GM18517 (cell line): Measurements from ENCODE around the gene DCP1A.

Experiments used
- ATAC-seq: cut with Tn5 transposase; IDR thresholded peaks from one replicate; pipeline ENCODE4 v1.9.1; 2021; ENCODE audit warnings: mild to moderate bottlenecking, moderate library complexity; ENCODE audit not compliant: unreplicated experiment

The DCP1A gene

DNA sequence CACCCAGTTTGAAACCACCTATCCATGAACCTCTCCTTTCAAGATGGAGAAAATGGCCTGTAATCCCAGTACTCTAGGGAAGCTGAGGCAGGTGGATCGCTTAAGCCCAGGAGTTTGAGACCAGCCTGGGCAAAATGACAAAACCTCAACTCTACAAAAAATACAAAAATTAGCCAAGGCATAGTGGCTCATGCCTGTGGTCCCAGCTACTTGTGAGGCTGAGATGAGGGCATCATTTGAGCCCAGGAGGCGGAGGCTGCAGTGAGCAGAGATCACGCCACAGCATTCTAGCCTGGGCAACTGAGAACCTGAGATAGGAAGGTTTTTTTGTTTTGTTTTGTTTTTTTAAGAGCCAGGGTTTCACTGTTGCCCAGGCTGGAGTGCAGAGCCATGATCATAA is 96.9 kb downstream of the DCP1A start:
- no peak for ATAC-seq

DNA sequence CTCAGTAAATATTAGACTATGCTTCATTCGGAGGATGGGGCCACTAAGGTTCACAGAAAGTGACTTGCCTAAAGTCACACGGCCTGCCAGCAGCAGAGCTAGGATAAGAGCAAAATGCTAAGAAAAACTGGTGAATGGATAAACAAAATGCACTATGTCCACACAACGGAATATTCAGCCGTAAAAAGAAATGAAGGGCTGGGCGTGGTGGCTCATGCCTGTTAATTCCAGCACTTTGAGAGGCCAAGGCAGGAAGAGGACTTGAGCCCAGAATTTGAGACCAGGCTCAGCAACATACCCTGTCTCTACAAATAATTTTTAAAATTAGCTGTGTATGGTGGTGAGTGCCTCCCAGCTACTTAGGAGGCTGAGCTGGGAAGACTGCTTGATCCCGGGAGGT is 99.2 kb downstream of the DCP1A start:
- no peak for ATAC-seq

DNA sequence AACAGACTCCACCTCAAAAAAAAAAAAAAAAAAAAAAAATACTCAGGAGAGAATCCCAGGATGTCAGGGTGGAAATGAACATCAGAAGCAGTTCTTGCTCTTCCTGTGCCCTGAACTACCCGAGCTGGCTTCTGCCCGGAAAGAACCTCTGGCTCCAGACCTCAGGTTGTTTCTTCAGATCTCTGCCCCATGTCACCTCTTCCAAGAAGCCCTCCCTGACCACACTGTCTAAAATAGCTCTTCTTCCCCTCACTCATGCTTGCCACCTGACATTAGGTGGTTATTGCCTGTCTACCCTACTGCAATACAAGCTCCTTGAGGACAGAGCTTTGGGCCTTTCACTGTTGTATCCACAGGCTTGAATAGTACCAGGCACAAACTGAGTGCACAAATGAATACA is 99.7 kb downstream of the DCP1A start:
- no peak for ATAC-seq

DNA sequence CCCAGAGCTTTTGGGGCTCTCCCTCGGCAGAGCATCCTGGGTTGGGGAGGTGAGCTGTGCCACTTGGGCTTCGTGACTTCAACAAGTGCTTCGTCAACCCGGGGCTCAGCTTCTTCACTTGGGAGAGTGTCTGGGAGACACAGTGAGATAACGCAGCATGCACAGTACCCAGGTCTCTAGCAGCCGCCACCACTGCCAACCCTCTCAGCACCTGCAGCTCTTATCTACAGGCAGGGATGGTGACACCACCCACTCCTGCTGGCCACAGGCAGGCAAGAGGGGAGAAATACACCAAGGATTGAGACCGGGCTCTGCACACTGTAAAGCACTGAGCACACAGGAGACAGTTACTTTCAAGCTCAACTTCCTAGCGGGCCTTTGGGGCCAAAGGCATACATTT is 103.1 kb downstream of the DCP1A start:
- ATAC-seq, result no peak

DNA sequence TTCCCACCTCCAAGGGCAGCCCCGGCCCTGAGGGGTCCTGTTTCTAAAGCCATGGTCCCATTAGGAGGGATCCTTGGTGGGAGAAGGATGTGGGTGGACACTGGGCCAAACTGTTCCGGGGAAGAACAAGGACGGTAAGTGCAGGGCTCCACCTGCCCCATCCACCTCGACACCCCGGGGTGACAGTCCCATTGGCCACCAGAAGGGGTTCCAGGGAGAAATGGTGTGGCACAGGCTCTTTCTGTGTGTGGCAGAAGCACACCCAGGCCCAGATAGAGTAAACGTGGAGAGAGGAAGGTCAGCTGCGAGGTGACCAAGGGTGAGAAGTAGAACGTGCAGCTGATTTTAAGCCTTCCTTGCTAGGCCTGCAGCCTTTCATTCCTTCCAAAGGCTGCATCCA is 103.6 kb downstream of the DCP1A start:
- ATAC-seq, result no peak

DNA sequence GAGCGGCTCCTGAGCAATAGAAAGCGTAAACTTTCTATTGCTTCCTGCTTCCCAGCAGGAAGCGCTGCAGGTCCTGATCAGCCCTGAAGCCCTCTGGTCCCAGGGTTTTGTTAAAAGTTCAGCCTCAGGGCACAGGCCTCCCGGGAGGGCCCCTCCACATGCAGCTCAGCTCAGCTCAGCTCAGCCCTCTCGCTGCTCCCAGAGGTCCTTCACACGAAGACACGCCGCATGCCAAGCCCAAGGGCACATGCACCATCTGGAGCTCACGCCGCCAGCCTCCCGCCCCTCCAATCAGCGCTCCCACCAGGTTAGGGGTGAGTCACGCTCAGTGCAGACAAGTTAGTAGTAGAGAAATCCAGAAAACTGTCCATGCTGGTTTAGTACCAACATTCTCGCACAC is 104.2 kb downstream of the DCP1A start:
- no peak for ATAC-seq

DNA sequence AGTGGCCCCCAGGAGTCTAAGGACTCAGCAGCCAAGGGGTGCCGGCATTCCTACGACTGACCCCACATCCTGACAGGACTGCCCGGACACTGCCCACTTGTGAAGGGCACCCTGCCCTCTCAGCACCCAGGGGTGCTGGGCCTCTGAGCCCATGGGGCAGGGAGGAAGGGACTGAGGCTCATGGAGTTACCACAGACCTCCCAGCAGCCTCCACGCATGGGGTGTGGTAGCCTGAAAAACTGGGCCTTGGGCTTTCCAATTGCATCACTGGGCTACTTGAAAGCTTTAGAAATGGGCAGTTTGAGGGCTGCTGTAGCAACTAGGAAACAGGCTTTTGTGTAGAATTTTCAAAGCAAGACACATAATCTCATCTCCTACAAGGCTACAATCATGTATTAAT is 104.7 kb downstream of the DCP1A start:
- no peak for ATAC-seq

DNA sequence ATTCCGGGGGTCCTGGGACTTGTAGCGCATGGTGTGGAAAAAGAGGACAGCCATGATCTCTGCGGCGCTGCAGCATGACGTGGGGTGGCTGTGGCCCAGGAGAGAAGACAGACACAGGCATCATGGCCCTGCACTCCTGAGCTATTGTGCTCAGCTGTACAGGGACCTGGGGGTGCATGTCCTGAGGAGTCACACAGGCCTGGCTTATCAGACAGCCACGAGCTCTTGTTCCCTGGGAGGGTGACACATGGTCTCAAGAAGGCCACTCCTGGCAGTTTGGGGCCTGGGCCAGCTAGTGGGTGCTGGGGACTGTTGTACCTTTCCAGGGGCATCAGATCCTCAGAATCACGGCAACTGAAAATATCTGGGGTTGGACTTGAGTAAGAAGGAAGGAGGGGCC is 105.2 kb downstream of the DCP1A start:
- no peak for ATAC-seq

DNA sequence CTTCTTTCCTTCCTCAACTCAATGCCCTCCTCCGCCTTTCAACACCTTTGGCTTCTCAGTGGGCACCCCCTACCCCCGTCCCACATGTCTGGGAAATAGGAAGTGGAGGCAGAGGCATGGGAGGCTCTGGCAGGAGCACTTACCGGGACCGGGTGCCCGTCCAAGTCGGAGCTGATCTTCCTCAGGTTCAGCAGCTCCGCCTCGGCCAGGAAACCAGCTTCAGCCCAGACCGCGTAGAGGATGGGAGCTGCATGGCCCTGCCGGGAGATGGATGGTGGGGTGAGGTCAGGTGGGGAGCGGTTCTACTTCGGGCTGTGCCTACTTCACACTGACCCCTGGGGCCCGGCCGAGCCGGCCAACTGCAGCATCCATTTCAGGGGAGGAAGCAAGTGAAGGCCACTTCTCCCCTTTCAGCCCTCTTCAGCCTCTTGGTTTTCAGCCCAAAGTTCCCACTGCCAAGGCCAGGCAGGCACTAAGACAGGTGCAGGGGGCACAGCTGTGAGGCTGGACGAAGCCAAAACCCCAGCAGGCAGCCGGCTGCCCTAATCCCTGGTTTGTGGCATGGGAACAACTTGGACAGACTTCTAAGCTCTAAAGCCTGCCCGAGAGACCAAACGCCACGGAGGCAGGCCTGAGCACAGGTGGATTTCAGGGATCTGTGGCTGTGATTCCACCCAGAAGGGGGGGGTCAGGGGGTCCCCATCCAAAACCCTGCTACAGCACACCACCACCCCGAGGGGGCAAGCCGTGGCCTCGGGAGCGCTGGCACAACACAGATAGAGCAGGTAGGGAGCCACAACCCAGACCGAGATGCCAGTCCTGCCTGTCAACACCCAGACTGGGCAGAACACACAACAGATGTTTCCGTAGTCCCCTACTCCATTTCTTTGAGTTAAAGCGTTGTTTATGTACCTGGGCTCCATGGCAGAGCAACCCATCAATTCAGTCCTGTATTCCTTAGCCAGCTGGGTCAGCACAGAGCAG is 106.1 kb downstream of the DCP1A start:
- ATAC-seq, result no peak

DNA sequence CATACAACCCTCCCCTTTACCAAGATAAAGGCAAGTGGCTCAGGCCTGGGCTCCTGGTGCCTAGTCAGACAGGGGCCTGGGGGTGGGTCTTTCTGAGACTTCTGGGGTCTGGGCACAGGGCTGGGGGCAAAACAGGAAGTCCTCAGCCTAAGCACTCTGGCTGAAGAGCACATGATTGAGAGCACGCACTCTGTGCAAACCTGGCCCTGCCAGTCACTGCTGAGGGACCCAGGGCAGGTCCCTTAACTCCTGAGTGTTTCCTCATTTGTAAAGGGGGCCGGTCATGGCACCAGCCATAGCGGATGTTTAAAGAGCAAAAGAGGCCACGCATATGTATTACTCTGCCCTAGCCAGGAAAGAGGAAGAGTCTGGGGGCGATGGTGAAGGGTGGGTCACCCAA is 107.5 kb downstream of the DCP1A start:
- ATAC-seq, result no peak

DNA sequence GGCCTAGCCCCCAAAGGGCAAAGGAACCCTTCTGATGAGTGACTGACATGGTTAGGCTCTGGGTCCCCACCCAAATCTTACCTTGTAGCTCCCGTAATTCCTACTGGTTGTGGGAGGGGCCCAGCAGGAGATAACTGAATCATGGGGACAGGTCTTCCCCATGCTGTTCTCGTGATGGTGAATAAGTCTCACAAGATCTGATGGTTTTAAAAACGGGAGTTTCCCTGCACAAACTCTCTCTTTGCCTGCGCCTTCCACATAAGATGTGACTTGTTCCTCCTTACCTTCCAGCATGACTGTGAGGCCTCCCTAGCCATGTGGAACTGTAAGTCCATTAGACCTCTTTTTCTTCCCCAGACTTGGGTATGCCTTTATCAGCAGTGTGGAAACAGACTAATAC is 108.5 kb downstream of the DCP1A start:
- ATAC-seq, result no peak

DNA sequence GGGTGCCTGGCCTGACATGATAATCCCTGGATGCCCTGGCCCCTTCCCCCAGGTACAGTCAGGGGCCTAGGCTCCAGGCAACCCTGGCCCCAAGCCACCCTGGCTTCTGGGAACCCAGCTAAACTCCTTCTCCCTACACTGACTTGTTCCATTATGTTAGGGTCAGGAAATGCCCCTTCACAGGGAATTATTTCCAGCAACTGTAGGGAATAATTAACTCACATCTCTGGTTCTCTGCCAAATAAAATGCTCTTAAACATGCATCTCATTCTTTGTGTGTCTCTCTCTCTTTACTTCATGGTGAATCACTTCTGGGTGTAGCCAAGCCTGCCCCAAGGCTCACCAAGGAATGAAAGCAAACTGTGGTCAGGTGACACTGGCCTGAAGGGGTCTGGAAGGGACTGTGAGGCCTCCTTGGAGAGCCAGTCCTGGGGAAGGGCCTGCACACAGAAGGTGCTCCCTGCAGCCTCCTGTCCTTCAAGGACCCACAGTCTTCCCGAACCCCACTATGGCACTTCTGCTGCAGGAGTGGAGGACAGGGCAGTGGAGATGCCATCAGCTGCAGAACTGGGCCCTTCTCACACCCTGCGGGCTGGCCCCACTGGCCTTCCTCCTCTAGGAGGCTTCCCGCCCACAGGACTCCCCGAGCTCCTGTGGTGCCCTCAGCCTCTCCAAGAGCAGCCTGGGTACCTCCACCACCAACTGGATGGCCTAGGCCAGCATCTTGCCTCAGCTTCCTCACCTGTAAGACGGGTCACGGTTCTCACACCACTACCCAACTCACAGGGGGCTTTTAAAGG is 109.1 kb downstream of the DCP1A start:
- ATAC-seq, result no peak

DNA sequence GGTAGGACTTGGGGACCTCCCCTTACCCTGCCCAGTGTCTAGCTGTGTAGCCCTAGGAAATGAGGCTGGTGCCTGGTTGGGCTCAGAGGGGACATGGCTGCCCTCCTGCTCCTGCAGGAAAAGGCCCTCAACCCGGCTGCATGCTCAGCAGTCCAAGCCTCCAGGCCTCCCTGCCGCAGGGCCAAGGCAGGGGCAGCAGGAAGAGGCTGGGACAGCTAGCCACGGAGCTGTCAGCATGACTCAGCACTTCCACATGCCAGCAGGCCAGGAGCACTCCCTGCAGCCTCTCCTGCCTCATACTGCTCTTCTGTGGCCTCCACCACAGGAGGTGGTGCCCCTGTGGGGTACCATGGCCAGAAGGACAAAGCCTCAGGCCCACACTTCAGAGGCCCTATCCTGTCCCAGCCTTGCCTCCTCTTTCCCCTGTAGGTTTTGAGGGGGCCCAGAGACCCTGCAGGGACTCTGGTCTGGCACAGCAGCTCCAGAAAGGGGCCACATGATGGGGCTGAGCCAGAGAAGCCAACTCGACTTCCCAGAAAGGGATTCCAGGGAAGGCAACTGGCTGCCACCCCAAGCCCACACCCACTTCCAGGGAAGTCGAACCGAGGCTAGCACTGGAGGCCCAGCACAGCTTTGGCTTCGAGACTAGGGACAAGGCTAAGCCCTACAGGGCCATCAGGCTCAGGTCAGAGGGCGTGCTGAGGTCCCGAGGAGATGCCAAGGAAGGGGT is 111.1 kb downstream of the DCP1A start:
- ATAC-seq, result no peak

DNA sequence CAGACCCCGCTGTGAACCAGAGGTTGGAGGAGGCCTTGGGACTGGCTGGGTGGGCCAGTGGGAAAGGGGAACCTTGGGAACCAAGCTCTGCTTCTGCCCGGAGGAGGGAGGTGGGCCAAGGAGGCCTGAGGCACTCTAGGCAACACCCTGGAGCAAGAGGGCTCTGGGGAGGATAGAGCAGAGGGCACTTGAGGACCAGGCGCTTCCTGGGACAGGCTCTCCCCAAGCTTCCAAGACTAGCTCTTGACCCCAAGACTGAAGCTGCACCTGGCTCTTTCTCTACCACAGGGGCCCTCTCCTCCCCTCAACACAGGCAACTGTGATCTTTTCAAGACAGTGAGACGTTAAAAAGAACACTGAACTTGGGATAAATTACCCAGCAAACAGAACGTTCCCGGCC is 111.8 kb downstream of the DCP1A start:
- ATAC-seq, result no peak

DNA sequence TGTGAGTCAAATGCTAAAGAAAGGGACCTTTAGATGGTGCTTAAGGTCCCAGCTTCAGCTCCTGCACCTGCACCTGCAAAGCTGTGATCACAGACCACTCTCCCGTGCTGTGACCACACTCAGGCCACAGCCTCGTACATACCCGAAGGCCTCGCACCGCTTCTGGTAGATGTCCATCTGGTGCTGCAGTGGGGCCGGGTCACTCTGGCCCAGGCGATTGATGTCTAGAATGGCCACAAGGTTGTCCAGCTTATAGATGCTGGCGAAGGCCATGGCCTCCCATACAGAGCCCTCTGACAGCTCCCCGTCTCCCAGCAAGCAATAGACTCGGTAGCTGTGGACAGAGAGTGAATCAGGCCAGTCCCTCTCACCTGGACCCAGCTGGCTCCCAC is 112.5 kb downstream of the DCP1A start:
- no peak for ATAC-seq

DNA sequence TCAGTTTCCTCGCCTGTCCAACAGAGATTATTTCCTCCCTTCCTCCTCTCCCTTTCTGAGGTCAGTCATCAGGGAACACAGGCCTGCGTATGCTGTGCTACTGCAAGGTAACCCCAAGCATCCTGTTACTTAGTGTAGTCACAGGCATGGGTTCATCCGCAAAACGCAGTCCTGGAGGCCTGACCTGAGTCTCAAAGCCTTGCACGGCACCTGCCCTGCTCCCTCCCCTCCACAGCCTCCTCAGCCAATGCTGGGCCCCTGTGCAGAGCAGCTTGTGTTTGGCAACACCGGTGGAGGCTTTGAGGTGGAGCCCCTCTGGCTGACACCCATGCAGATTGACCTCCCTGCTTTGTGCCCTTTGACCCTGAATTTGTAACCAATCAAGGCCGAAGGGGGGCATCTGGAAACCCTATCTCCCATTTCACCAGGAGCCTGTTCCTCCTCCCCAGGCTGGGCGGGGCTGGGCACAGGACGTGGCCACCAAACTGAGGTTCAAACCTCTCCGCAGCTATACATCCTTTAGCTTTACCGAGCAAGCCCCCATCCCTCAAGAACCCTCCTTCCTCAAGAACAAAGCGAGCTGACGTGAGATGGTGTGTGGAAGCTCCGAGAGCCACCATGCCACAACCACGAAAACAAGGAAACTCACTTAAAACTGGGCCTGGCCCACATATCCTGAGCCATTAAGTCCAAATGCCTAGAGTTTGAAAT is 113.1 kb downstream of the DCP1A start:
- no peak for ATAC-seq
